Fibroblast of lung (primary cell): ENCODE results near the gene TAF10. TPM values are rescaled to one million over a fixed set of nuclear protein-coding genes. Genes with fewer than 3 reads are reported as not detected.

Experiments used
- DNase-seq, 2 donors: peaks; one replicate each; pipeline versions ENCODE4 v3.0.0 to v3.0.0-alpha.2; 2010; ENCODE audit warnings: low read depth in 2 of 2
- H2AFZ ChIP-seq: 2 replicates; pipeline ENCODE4 v1.5.1; 2012; ENCODE audit warnings: low read length, control low read depth, inconsistent platforms
- H3K27ac ChIP-seq: 2 replicates; pipeline ENCODE4 v1.5.1; 2011; ENCODE audit warnings: low read length, control low read depth; ENCODE audit not compliant: insufficient read depth
- H3K27me3 ChIP-seq: 2 replicates; pipeline ENCODE4 v1.5.1; 2011; ENCODE audit warnings: mild to moderate bottlenecking, low read length; ENCODE audit not compliant: control insufficient read depth, insufficient read depth
- H3K36me3 ChIP-seq: 2 replicates; pipeline ENCODE4 v1.5.1; 2011; ENCODE audit warnings: low read length; ENCODE audit not compliant: control insufficient read depth, insufficient read depth
- H3K4me1 ChIP-seq: 2 replicates; pipeline ENCODE4 v1.5.1; 2011; ENCODE audit warnings: low read length; ENCODE audit not compliant: control insufficient read depth, insufficient read depth; ENCODE audit errors: extremely low read depth
- H3K4me2 ChIP-seq: 2 replicates; pipeline ENCODE4 v1.5.1; 2011; ENCODE audit warnings: low read length, control low read depth; ENCODE audit not compliant: insufficient read depth; ENCODE audit errors: extremely low read depth
- H3K4me3 ChIP-seq, 4 experiments: fragments of 200-600 bp in 1 of 4; sonication (generic) in 1 of 4; replicated peaks in 1 of 4; 2 replicates each; pipeline ENCODE4 v1.5.1; 2011 to 2016; ENCODE audit warnings: low read length in 4 of 4, low read depth in 3 of 4, mild to moderate bottlenecking in 3 of 4, control low read depth in 2 of 4, inconsistent platforms in 1 of 4, mixed read lengths in 1 of 4; ENCODE audit not compliant: insufficient read depth in 1 of 4; ENCODE audit errors: control extremely low read depth in 1 of 4
- H3K79me2 ChIP-seq: 2 replicates; pipeline ENCODE4 v1.5.1; 2012; ENCODE audit warnings: mild to moderate bottlenecking, low read length, inconsistent platforms; ENCODE audit not compliant: control insufficient read depth, insufficient read depth
- H3K9ac ChIP-seq: 2 replicates; pipeline ENCODE4 v1.5.1; 2011; ENCODE audit warnings: mild to moderate bottlenecking, low read length, control low read depth; ENCODE audit not compliant: insufficient read depth
- H3K9me3 ChIP-seq: 2 replicates; pipeline ENCODE4 v1.5.1; 2012; ENCODE audit warnings: low read depth, low read length; ENCODE audit not compliant: control insufficient read depth, insufficient read depth
- H4K20me1 ChIP-seq: 2 replicates; pipeline ENCODE4 v1.5.1; 2011; ENCODE audit warnings: low read length; ENCODE audit not compliant: control insufficient read depth, insufficient read depth; ENCODE audit errors: extremely low read depth
- EZH2 ChIP-seq: IDR thresholded peaks from 2 replicates; pipeline ENCODE4 v1.5.1; 2012; ENCODE audit warnings: low read length, control low read depth, mild to moderate bottlenecking; ENCODE audit errors: missing control alignments
- polyA plus RNA-seq, 2 donors: library from polyadenylated mRNA; depleted of rRNA in 1 of 2; stranded (reverse) in 1 of 2; unstranded in 1 of 2; fragments of >200 nt; gene quantifications; 2 replicates each; pipeline ENCODE4 v1.2.1, GENCODE V29; 2011 to 2012; ENCODE audit warnings: missing spikeins in 1 of 2
- total RNA-seq: library from RNA; depleted of rRNA; stranded (reverse); fragments of >200 nt; gene quantifications from 2 replicates; pipeline ENCODE4 v1.2.1, GENCODE V29; 2014
- TF ChIP-seq, protein P1 (sequence below), 2 donors: IDR thresholded peaks in 1 of 2; conservative IDR thresholded peaks in 1 of 2; 1 replicate in 1 of 2; 2 replicates in 1 of 2; pipeline ENCODE4 v1.5.1; 2011 to 2012; ENCODE audit warnings: low read length in 2 of 2, control low read depth in 1 of 2, inconsistent platforms in 1 of 2, low read depth in 1 of 2, mild to moderate bottlenecking in 1 of 2

Gene TAF10
- total and polyA plus RNA-seq, 2 donors (not counting 1 experiment from before 2014, with no cell fraction given) = 77.8 to 142 TPM

DNA sequence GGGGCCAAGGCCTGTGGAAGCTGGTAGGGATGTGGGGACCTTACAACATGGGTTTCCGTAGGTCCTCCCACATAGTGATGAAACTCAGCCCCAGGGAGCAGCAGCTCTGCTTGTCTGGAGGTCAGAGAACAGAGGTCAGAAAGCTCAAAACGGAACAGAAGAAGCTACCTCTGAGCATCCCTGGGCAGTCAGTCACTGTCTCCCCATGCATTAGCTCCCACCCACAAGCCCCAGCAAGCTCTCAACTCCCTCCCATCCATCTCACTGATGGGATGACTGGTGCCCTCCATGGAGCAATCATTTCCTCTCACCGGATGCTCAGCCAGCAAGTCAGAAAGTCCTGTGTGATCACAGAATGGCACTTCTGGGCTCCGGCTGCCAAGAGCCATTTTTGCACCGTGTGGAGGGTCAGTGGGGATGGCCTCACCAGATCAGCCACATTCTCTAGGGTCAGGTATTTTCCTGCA, 5.3 kb upstream of the TAF10 start:
- Histone ChIP-seq H3K36me3 (peaks cover 11% of the 10 kb centered on the region), H3K4me2 (peak overlapping the region; percentile 99), H3K27ac (no peak overlapping the region), H3K9me3 (no peaks in the 10 kb centered on the region), H3K4me3 (peak overlapping the region in 2 of 4 experiments; percentile 93 to 99), H3K27me3 (no peaks in the 10 kb centered on the region), H3K4me1 (peaks cover 10% of the 10 kb centered on the region), H4K20me1 (no peaks in the 10 kb centered on the region), H3K9ac (no peak overlapping the region), H3K79me2 (peaks cover 13% of the 10 kb centered on the region), H2AFZ (no peak overlapping the region)
- TF ChIP-seq, protein P1, sequence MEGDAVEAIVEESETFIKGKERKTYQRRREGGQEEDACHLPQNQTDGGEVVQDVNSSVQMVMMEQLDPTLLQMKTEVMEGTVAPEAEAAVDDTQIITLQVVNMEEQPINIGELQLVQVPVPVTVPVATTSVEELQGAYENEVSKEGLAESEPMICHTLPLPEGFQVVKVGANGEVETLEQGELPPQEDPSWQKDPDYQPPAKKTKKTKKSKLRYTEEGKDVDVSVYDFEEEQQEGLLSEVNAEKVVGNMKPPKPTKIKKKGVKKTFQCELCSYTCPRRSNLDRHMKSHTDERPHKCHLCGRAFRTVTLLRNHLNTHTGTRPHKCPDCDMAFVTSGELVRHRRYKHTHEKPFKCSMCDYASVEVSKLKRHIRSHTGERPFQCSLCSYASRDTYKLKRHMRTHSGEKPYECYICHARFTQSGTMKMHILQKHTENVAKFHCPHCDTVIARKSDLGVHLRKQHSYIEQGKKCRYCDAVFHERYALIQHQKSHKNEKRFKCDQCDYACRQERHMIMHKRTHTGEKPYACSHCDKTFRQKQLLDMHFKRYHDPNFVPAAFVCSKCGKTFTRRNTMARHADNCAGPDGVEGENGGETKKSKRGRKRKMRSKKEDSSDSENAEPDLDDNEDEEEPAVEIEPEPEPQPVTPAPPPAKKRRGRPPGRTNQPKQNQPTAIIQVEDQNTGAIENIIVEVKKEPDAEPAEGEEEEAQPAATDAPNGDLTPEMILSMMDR (conservative IDR thresholded peaks at IDR 0.05 in 1 of 2, IDR thresholded peaks at IDR 0.05 in 1 of 2; ENCODE audit: low read depth in 1 of 2, low read length in 2 of 2) = no peak
- TF ChIP-seq EZH2 = no peak
- no peak for DNase-seq

DNA sequence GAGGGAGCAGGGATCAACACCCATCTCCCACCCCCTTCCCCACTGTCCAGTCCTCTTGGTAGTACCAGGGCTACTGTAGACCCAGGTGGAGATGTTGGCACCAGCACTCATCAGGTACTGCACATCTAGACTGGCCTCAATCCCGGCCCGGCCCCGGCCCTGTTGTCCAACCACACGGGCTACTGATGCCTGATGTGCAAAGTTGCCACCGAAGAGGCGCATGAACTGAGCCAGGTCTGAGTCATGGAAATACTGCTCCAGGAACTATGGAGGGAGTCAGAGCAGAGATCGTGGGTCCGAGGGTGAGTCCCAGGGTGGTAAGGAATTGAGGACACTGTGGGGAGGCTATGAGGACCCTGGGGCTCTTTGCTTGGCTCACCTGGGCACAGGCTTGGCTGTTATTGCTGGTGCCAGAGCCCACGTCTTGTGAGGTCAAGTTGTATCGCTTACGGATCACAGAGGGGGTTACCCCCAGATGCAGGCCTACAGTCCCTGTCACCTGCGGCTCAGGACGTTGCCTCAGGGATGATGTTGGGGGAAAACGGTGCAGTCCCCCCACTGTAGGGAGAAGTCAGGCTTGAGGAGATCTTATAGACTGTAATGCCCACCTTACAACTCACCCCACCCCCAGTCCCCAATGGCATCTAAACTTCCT, 4.7 kb upstream of the TAF10 start:
- no peaks in the 10 kb centered on the region for H4K20me1 ChIP-seq
- H3K79me2 ChIP-seq = peaks cover 14% of the 10 kb centered on the region
- no peak overlapping the region for H3K27ac ChIP-seq
- no peaks in the 10 kb centered on the region for H3K27me3 ChIP-seq
- peaks cover 11% of the 10 kb centered on the region for H3K36me3 ChIP-seq
- DNase-seq = no peak
- no peak overlapping the region for H2AFZ ChIP-seq
- no peaks in the 10 kb centered on the region for H3K9me3 ChIP-seq
- H3K4me3 ChIP-seq = no peak overlapping the region
- H3K9ac ChIP-seq = no peak overlapping the region
- H3K4me1 ChIP-seq = peaks cover 10% of the 10 kb centered on the region
- no peak overlapping the region for H3K4me2 ChIP-seq
- TF ChIP-seq, protein P1 (conservative IDR thresholded peaks at IDR 0.05 in 1 of 2, IDR thresholded peaks at IDR 0.05 in 1 of 2; ENCODE audit: low read depth in 1 of 2, low read length in 2 of 2) = no peak
- TF ChIP-seq EZH2 = no peak

DNA sequence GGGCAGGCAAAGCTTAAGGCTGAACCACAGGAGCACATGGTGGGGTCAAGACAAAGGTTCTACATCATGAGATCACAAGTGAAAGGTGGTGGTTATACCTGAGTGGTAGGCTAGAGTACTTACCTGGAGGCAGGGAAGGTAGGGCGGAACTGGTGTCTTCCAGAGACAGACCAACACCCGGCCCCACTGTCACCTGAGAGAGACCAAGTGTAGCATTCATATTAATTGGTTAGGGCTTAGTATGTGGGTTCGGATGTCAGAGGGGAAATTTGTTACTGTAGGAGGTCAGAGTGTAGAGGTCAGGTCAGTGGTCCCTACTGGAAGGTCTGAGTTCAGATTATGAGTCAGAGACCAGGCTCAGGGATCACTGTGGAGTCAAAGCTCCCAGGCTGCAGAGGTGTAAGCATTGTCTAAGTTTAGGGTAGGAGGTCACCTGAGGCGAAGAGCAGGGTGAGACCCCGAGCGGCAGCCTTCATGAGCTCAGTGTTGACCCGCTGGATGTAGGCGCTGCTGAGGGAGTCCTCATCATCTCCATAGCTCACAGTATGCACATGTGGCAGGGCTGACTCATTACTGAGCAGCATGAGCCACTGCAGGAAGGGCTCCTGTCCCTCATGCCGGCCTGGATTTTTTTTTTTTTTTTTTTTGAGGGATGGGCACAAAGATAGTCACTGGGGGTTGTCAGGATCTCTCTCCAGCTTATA, 4.0 kb upstream of the TAF10 start:
- Histone ChIP-seq H4K20me1 (no peaks in the 10 kb centered on the region), H3K27ac (no peak overlapping the region), H2AFZ (no peak overlapping the region), H3K4me1 (peaks cover 10% of the 10 kb centered on the region), H3K9ac (no peak overlapping the region), H3K79me2 (peaks cover 21% of the 10 kb centered on the region), H3K27me3 (no peaks in the 10 kb centered on the region), H3K9me3 (no peaks in the 10 kb centered on the region), H3K36me3 (peaks cover 15% of the 10 kb centered on the region), H3K4me2 (no peak overlapping the region), H3K4me3 (no peak overlapping the region)
- TF ChIP-seq, protein P1 (conservative IDR thresholded peaks at IDR 0.05 in 1 of 2, IDR thresholded peaks at IDR 0.05 in 1 of 2; ENCODE audit: low read depth in 1 of 2, low read length in 2 of 2) = no peak
- TF ChIP-seq EZH2 = no peak
- peak in 1 of 2 donors; percentile 57 for DNase-seq
